GM12801 (cell line): Measurements from ENCODE around the gene GRAMD4.

Experiments
- CTCF ChIP-seq: IDR thresholded peaks from one replicate; pipeline ENCODE4 v1.5.1; 2011; ENCODE audit warnings: control low read depth; ENCODE audit not compliant: insufficient read length; ENCODE audit errors: extremely low read depth

Gene GRAMD4

GRCh38 chr22:46590334-46590733 is 29.9 kb upstream of the GRAMD4 start:
- no peak for TF ChIP-seq CTCF

GRCh38 chr22:46591930-46592329 is 28.3 kb upstream of the GRAMD4 start:
- no peak for TF ChIP-seq CTCF

- no peak for TF ChIP-seq CTCF
Observed at GRCh38 chr22:46592390-46592872, 27.8 kb upstream of the GRAMD4 start.

- no peak for TF ChIP-seq CTCF
Observed at GRCh38 chr22:46593211-46593681, 26.9 kb upstream of the GRAMD4 start.

GRCh38 chr22:46593996-46594946 is 25.9 kb upstream of the GRAMD4 start:
- no peak for TF ChIP-seq CTCF

GRCh38 chr22:46594947-46595298 is 25.3 kb upstream of the GRAMD4 start:
- no peak for TF ChIP-seq CTCF

- no peak for TF ChIP-seq CTCF
Observed at GRCh38 chr22:46595545-46595944, 24.6 kb upstream of the GRAMD4 start.
